GM18861 (cell line): ENCODE measurements around the gene CX3CL1.
"Not testable (repeated sequence)": the region's sequence is repeated elsewhere in the genome, so short reads cannot be mapped to it uniquely, and the experiment has no call there.

ENCODE experiments used
- ATAC-seq: cut with Tn5 transposase; IDR thresholded peaks from one replicate; pipeline ENCODE4 v1.9.1; 2021; ENCODE audit not compliant: unreplicated experiment

The CX3CL1 gene

DNA sequence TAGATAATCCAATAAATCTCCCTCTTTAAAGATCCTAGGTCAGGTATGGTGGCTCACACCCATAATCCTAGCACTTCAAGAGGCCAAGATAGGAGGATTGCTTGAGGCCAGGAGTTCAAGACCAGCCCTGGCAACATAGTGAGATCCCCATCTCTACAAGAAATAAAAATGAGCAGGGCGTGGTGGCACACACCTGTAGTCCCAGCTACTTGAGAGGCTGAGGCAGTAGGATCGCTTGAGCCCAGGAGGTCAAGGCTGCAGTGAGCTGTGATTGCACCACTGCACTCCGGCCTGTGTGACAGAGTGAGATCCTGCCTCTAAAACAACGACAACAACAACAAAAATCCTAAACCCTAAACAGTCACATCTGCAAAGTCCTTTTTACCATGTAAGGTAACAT is 15.7 kb upstream of the CX3CL1 start:
- ATAC-seq = no peak

DNA sequence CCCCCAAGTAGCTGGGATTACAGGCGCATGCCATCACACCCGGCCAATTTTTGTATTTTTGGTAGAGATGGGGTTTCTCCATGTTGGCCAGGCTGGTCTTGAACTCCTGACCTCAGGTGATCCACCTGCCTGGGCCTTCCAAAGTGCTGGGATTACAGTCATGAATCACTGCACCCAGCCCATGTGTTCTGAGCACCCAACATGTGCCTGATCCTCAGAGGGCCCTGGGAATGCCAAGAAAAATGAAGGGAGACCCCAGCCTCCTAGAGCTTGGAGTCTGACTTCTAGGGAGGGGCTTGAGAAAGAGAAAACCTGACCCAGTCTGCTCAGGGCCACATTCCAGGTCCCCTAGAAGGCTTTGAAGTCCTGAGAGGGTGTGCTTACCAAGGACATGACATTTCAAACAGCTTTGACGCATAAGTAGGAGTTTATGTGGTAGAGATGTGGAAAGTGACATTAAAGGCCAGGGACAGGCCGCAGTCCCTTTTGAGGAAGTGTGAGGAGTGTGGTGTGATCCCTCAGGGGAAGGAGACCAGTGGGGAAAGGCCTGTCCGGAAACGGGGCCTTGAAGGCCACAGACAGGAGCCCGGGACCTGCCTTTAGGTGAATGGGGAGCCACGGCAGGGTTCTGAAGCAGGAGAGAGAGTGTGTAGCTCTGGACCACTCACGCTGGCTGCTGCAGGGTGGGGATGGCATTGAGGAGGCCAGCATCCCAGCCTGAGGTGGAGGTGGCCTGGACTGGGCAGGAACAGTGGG is 14.8 kb upstream of the CX3CL1 start:
- no peak for ATAC-seq

GRCh38 chr16:57358086-57358420 is 14.2 kb upstream of the CX3CL1 start:
- ATAC-seq = no peak

DNA sequence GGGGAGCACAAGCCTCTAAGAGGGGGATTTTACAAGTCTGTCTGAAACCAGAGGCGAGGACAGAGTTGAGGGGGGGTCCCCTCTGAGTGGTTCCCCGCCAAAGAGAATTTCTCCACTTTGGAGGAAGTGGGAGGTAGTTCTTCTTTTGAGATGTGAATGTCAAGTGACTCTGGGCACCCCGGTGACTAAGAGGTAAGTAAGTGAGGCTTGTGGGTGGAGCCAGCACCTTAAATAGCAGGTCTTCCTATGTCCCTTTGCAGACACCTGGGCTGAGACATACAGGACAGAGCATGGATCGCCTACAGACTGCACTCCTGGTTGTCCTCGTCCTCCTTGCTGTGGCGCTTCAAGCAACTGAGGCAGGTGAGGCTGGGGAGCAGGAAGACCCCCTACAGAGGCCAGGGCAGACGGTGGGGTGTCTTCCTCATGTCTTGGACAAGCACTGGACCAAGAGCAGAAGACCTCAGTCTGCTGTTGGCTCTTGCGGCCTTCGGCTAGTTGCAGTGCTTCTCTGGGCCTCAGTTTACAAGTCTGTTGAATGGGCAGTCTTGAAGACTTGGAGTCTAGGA is 13.7 kb upstream of the CX3CL1 start, which contains the start of gene CCL22:
CCL22 (plus strand) TSS at position 257 of the 569 bp plus-strand sequence; CDS start at position 291, 34 bp downstream.
- no peak for ATAC-seq

- no peak for ATAC-seq
Observed at GRCh38 chr16:57360321-57360935, 11.9 kb upstream of the CX3CL1 start.

GRCh38 chr16:57361404-57361803 is 10.9 kb upstream of the CX3CL1 start:
- no peak for ATAC-seq

GRCh38 chr16:57364143-57364542 is 8.1 kb upstream of the CX3CL1 start:
- ATAC-seq = no peak

DNA sequence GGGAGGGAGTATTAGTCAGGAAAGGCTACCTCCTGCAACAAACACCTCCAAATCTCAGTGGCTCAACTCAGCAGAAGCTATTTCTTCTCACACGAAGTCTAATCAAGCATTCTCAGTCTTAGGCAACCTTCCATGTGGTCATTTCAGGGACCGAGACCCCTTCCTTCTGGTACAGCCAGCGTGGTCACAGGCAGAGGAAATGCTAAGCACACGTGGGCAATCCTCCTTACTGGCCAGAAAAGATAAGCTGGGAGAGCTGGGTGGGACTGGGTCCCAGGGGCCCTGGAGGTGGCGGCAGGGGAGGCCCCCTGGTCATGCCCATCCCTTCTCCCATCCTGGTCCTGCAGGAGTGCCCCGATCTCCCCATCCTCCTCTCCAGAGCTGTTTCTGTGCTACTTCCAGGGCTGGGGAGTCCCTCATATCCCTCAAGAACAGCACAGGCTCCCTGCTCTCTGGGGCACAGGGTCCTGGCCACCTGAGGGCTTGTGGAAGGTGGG is 5.7 kb upstream of the CX3CL1 start:
- no peak for ATAC-seq

DNA sequence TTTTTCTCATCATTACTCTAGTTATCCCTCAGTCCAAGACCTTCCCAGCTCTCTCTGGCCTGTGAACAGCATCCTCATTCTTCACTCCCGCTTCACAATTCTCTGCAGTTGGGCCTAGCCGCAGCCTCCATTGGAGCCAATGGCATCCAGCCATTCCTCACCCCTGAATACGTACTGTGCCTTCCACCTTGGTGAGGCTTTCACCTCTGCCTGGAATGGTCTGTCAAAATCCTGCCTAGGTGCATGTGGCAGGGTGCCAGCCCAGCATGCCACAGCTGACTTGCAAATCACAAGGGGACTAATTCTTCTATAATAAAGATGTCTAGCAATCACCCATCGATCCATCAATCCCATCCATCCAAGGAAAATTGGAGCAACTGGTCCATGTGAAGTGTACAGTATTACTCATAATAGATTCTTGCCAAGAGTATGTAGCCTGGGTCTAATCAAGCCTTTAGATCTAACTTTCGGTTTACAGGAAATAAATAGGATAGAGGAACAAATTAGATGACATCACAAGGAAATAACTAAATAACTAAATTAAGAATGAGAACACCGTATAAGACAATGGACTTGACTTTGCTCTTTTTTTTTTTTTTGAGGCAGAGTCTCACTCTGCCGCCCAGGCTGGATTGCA is 5.1 kb upstream of the CX3CL1 start:
- no peak for ATAC-seq

DNA sequence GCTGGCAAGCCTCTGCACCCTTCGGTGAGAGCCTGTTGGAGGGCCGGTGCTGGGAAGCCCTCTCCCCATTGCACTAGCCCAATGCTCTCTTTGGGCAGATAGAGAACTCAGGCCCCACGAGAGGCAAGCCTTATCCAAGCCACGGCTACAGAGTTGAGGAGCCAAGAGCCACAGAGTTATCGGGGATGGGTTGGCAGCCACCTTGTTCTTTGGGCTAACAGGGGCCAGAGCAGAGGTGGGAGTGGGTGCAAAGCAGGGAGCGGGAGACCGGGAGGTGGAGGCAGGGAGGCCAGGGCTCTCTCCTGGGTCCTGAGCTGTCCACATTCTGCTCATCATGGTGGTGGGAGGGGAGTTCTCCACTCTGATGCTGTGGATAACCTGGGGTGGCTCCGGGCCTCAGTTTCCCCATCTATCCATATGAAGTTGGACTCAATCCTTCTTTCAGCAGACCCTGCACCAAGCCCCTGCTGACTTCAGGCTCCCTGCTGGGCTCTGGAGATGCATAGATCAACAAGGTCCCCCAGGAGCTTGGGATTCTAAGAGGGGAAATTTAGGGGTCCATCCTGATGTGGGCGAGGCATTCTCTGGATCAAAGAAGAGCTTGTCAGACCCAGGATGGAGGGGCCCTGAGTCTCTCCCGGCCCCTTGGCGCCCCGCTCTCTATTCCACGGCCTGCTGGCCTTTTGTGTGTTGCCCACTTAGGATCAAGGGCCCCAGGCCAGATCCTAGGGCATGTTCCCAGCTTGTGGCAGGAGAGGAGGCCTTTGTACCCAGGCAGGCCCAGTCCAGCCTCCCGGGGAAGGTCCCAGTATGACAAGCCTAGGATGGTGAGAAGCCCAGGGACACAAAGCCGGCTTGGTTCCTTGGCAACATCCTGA is 557 bp upstream of the CX3CL1 start:
- no peak for ATAC-seq

DNA sequence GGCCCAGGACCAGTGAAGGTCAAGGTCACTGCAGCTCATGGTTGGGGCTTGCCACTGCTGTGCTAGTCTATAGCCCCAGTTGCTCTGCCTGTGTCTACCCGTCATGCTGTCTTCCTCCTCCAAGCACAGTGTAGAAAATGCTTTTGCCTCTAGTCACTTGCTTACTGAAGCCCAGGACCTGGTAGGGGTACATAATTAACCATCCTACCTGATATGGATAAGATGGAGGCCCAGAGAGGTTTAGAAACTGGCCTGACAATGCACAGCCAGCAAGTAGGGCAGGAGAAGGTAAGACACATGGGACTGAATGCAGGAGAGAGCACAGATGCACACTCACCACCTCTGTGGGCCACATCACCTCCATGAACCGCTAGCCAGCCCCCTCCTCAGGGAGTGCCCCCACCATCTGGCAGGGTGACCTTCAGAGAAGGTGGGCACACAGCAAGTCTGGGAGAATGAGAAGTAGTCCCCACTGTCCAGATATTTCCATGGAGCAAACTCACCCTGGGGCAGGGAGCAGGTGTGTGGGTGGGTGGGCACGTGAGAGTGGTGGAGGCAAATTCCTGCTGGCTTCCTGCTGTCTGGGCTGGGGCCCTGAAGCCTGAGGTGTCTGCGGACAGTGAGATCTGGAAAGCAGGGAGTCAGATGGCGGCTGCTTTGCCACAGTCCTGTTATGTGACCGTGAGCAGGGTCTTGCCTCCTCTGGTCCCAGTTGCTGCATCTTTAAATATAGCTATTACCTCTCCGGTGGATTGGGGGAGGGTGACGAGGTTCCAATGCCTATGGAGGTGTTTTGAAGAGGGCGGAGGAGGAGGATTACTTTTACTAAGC is 1.0 kb downstream of the CX3CL1 start:
- no peak for ATAC-seq

- ATAC-seq = no peak
Observed at GRCh38 chr16:57374067-57374534, 1.8 kb downstream of the CX3CL1 start.

DNA sequence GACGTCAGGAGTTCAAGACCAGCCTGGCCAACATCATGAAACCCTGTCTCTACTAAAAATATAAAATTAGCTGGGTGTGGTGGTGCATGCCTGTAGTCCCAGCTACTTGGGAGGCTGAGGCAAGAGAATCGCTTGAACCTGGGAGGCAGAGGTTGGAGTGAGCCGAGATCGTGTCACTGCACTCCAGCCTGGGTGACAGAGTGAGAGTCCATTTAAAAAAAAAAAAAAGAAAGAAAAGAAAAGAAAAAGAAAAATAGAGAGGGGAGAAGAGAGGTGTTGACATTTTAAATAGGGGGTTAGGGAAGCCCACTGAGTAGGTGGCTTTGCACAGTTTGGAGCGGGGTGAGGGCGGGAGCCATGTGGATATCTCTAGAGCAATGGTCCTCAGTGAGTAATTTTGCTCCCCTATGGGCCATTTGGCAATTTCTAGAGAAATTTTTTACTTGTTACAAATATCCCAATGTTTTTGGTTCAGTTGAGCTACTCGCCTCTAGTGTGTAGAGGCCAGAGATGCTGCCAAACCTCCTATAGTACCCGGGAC is 2.7 kb downstream of the CX3CL1 start:
- not testable (repeated sequence) for ATAC-seq

DNA sequence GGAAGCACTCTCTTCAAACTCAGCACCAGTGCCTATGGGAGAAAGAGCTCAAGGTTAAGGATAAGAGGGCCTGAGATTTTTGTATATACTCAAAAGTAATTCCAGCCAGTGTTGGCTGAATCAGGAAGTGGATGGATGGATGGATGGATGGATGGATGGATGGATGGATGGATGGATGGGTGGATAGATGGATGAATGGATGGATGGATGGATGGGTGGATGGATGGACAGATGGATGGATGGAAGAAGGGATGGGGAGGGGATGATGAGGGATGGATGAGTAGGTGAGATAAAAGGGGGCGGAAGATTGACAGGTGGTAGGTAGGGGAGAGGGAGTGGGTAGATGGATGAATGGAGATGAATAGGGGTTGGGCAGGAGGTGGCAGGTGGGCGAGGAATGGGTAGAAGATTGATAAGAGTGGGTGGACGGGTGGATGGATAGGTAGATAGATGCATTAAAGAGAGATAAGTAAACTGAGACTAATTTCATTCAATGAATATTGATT is 4.1 kb downstream of the CX3CL1 start:
- ATAC-seq = no peak

GRCh38 chr16:57377080-57377841 is 5.0 kb downstream of the CX3CL1 start:
- ATAC-seq = peak; percentile 75

GRCh38 chr16:57379579-57379978 is 7.3 kb downstream of the CX3CL1 start:
- ATAC-seq = no peak

- ATAC-seq = no peak
Observed at GRCh38 chr16:57380671-57381462, 8.6 kb downstream of the CX3CL1 start.
